Peyer's patch (tissue), 4 donors: Measurements from ENCODE around the gene ENO1.

Experiments
- POLR2A ChIP-seq, 2 donors: fragments of 450-650 bp; IDR thresholded peaks; one replicate each; pipeline ENCODE4 v1.5.1; 2017; ENCODE audit warnings: antibody characterized with exemption in 2 of 2, mild to moderate bottlenecking in 2 of 2, moderate library complexity in 2 of 2
- TF ChIP-seq, protein P1 (sequence below), 6 experiments: fragments of 450-650 bp in 4 of 6; fragments of 200-600 bp in 2 of 6; sonication (generic) in 1 of 6; IDR thresholded peaks; one replicate each; pipeline ENCODE4 v1.5.1; 2017 to 2019; ENCODE audit warnings: antibody characterized with exemption in 6 of 6, mild to moderate bottlenecking in 3 of 6, moderate library complexity in 1 of 6

DNA sequence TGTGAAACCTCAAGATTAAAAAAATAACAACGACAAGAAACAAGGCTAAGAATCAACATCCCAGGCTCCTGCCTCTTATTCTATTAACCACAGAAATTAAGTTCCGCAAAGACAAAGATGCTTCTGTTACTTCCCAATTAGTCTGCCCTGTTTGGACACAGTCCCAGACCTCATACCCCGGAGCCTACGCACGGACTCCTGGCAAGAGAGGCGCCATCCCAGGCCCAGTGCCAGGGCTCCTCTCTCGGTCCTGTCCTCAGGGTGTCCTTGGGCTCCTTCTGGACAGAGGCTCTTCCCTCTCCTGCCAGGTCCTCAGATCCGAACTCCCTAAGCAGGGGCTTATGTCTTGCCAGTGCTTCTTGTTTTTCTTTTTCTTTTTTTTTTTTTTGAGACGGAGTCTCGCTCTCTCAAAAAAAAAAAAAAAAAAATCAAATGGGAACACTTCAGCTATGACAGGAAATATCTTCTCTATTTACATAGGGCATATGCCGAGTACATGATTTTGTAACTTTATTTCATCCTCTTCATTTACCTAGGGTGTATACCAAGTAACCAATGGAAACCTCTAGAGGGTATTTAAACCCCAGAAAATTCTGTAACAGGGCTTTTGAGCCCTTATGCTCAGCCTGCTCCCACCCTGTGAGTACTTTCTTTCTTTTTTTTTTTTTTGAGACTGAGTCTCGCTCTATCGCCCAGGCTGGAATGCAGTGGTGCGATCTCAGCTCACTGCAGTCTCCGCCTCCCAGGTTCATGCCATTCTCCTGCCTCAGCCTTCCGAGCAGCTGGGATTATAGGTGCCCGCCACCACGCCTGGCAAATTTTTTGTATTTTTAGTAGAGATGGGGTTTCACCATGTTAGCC lies 11.7 kb upstream of the ENO1 start:
- TF ChIP-seq, protein P1, sequence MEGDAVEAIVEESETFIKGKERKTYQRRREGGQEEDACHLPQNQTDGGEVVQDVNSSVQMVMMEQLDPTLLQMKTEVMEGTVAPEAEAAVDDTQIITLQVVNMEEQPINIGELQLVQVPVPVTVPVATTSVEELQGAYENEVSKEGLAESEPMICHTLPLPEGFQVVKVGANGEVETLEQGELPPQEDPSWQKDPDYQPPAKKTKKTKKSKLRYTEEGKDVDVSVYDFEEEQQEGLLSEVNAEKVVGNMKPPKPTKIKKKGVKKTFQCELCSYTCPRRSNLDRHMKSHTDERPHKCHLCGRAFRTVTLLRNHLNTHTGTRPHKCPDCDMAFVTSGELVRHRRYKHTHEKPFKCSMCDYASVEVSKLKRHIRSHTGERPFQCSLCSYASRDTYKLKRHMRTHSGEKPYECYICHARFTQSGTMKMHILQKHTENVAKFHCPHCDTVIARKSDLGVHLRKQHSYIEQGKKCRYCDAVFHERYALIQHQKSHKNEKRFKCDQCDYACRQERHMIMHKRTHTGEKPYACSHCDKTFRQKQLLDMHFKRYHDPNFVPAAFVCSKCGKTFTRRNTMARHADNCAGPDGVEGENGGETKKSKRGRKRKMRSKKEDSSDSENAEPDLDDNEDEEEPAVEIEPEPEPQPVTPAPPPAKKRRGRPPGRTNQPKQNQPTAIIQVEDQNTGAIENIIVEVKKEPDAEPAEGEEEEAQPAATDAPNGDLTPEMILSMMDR (IDR thresholded peaks at IDR 0.05), result no peak
- no peak for TF ChIP-seq POLR2A (IDR thresholded peaks at IDR 0.05)
